PC-9 (cell line): ENCODE results near the gene SOX18. TPM values are rescaled to one million over a fixed set of nuclear protein-coding genes. Genes with fewer than 3 reads are reported as not detected.

Experiments used
- BruUV-seq: library from RNA; stranded (reverse); fragments of 400-500 nt; replicated peaks from 2 replicates; lab custom pipeline; 2021; lab: Mats Ljungman, UMichigan
- CTCF ChIA-PET: fragments of 300-600 bp; sonication (Branson Sonifier 250); formaldehyde crosslinking; loops from one replicate; lab custom pipeline; 2022; ENCODE audit warnings: antibody characterized with exemption; lab: Charles Lee
- POLR2A ChIA-PET: fragments of 300-600 bp; sonication (Branson Sonifier 250); formaldehyde crosslinking; loops from one replicate; lab custom pipeline; 2022; ENCODE audit warnings: antibody characterized with exemption; ENCODE audit not compliant: unreplicated experiment; lab: Charles Lee
- DNase-seq, 2 experiments: peaks; one replicate each; pipeline versions ENCODE4 v3.0.0 to v3.0.0-alpha.2; 2015 to 2022; ENCODE audit warnings: mixed read lengths in 1 of 2
- H2AFZ ChIP-seq: fragments of 200-600 bp; sonication (generic); 2 replicates; pipeline ENCODE4 v1.8.1; 2017; ENCODE audit warnings: antibody characterized with exemption
- H3F3A ChIP-seq: fragments of 200-600 bp; sonication (generic); 2 replicates; pipeline ENCODE4 v1.8.1; 2017; ENCODE audit warnings: antibody characterized with exemption, mild to moderate bottlenecking, low read depth; ENCODE audit not compliant: insufficient read depth
- H3K27ac ChIP-seq: fragments of 200-600 bp; sonication (generic); 2 replicates; pipeline ENCODE4 v1.6.1; 2016; ENCODE audit warnings: mixed run types
- H3K27me3 ChIP-seq: fragments of 200-600 bp; sonication (generic); 2 replicates; pipeline ENCODE4 v1.6.1; 2016; ENCODE audit warnings: low read depth, mixed run types; ENCODE audit not compliant: insufficient read depth
- H3K36me3 ChIP-seq: fragments of 200-600 bp; sonication (generic); 2 replicates; pipeline ENCODE4 v1.6.1; 2016; ENCODE audit warnings: low read depth, mixed run types
- H3K4me1 ChIP-seq: fragments of 200-600 bp; sonication (generic); replicated peaks from 2 replicates; pipeline ENCODE4 v1.6.1; 2016; ENCODE audit warnings: mixed run types; ENCODE audit not compliant: insufficient read depth
- H3K4me2 ChIP-seq: fragments of 200-600 bp; sonication (generic); 2 replicates; pipeline ENCODE4 v1.6.1; 2017; ENCODE audit warnings: mixed run types
- H3K4me3 ChIP-seq: fragments of 200-600 bp; sonication (generic); 2 replicates; pipeline ENCODE4 v1.6.1; 2016; ENCODE audit warnings: mixed run types
- H3K79me2 ChIP-seq: fragments of 200-600 bp; sonication (generic); 2 replicates; pipeline ENCODE4 v1.6.1; 2017; ENCODE audit warnings: low read depth, mixed run types
- H3K9me2 ChIP-seq: fragments of 200-600 bp; sonication (generic); 2 replicates; pipeline ENCODE4 v1.8.1; 2017; ENCODE audit warnings: mild to moderate bottlenecking; ENCODE audit not compliant: insufficient read depth
- H3K9me3 ChIP-seq: fragments of 200-600 bp; sonication (generic); 2 replicates; pipeline ENCODE4 v1.8.1; 2016; ENCODE audit warnings: low read depth; ENCODE audit not compliant: insufficient read depth
- H4K20me1 ChIP-seq: fragments of 200-600 bp; sonication (generic); 2 replicates; pipeline ENCODE4 v1.8.1; 2017; ENCODE audit not compliant: insufficient read depth
- EZH2 ChIP-seq: fragments of 200-600 bp; sonication (generic); IDR thresholded peaks from 2 replicates; pipeline ENCODE4 v1.8.0; 2017; ENCODE audit warnings: antibody characterized with exemption, low read depth
- intact Hi-C: fragments of 100-400 bp; cut with micrococcal nuclease; formaldehyde crosslinking; loops from one replicate; pipeline ENCODE4 v1.10.0; 2022; ENCODE audit not compliant: unreplicated experiment
- total RNA-seq: library from RNA; stranded (reverse); gene quantifications from 2 replicates; pipeline ENCODE4 v1.2.3, GENCODE V29; 2021
- TF ChIP-seq, protein P1 (sequence below): fragments of 200-600 bp; sonication (generic); conservative IDR thresholded peaks from 2 replicates; pipeline ENCODE4 v1.6.1; 2017; ENCODE audit warnings: mixed run types, antibody characterized with exemption, mild to moderate bottlenecking, moderate library complexity

The SOX18 gene
- total RNA-seq, 1 experiment from 2014 or later: not detected

DNA sequence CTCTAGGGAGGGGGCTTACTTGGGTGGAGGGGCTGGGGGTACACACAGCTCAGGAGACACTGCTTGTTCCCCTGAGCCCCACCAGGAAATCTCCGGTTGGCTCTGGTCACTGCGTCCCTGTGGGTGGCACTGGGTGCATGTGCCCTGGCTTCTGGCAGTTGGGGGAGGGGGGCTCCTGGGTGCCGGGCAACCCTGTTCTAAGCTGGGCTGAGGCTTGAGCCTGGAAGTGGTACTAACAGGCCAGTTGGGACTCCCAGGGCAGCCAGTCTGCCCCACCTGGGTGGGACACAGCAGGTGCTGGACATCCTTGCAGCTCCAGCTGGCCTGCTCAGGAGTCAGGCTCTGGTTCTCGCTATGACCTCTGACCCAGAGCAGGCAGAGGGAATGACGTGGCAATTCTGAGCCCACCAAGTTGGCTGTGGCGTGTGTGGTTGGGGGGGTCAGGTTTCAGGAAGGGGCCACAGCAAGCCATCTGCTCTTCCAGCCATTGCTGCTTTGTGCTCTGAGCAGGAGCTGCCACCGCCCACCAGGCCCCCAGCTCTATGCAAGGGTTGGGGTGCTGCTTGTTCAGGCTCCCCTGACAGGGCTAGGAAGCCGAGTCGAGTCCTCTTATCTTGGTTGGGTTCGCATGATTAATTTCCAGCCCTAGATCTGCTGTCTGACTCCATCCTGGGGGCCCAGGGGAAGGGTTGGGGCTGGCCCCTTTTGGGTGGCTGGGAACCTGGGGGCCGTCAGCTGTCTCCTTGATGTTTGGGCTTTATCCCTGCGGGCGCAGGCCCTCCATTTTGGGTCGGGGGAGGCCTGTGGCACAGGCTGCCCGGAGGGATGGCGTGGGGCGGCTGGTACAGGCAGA lies 12.9 kb downstream of the SOX18 start:
- no TSS peak for BruUV-seq
- no peak for DNase-seq
- CTCF ChIA-PET: no interaction called here
- Histone ChIP-seq H3K36me3 (no peaks in the 10 kb centered on the region), H3F3A (peaks cover 25% of the 10 kb centered on the region; the same call in 1 of the 2 replicates), H3K27me3 (peaks cover 12% of the 10 kb centered on the region; the same call in 1 of the 2 replicates), H3K9me2 (no peaks in the 10 kb centered on the region), H2AFZ (no peak overlapping the region), H3K4me3 (no peak overlapping the region), H3K9me3 (no peaks in the 10 kb centered on the region), H3K4me1 (peaks cover 13% of the 10 kb centered on the region; the same call in 1 of the 2 replicates), H4K20me1 (peaks cover 12% of the 10 kb centered on the region), H3K79me2 (no peaks in the 10 kb centered on the region), H3K4me2 (no peak overlapping the region), H3K27ac (no peak overlapping the region)
- POLR2A ChIA-PET: no interaction called here
- intact Hi-C loops: no loop called here
- TF ChIP-seq, protein P1, sequence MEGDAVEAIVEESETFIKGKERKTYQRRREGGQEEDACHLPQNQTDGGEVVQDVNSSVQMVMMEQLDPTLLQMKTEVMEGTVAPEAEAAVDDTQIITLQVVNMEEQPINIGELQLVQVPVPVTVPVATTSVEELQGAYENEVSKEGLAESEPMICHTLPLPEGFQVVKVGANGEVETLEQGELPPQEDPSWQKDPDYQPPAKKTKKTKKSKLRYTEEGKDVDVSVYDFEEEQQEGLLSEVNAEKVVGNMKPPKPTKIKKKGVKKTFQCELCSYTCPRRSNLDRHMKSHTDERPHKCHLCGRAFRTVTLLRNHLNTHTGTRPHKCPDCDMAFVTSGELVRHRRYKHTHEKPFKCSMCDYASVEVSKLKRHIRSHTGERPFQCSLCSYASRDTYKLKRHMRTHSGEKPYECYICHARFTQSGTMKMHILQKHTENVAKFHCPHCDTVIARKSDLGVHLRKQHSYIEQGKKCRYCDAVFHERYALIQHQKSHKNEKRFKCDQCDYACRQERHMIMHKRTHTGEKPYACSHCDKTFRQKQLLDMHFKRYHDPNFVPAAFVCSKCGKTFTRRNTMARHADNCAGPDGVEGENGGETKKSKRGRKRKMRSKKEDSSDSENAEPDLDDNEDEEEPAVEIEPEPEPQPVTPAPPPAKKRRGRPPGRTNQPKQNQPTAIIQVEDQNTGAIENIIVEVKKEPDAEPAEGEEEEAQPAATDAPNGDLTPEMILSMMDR: no peak
- no peak for TF ChIP-seq EZH2

DNA sequence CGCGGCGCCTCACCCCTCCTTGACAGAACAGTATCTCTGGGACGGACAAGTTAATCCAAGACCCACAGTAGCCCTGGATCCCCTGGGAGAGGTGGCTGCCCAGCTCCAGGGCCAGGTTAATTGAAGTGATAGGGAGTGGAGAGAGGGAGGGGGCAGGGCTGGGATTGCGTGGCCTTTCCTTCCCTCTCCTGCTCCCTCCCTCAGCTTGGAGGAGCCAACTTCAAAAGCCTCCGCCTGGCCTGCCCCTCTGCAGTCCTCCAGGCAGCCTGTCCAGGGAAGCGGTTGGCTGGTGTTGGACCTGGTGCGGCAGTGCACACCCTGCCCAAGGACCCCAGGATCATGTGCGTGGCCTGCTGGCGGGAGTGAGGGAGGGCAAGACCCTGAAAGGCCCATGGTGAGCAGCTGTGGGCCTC lies 13.5 kb downstream of the SOX18 start, which contains the start of gene C20orf204:
C20orf204 (plus strand) TSS at position 250 of the 413 bp plus-strand sequence; CDS start at position 392, 142 bp downstream.
- H3K27ac ChIP-seq: no peak within 1 kb of the TSS
- CTCF ChIA-PET: no interaction called here

More for the DNA sequence above, 13.5 kb downstream of the SOX18 start, which contains the start of gene C20orf204:
- Histone ChIP-seq H3K4me3 (no peak within 1 kb of the TSS), H3K27me3 (peaks cover 7% of the 10 kb centered on the region; the same call in 1 of the 2 replicates), H3K4me1 (peaks cover 13% of the 10 kb centered on the region; the same call in 1 of the 2 replicates), H3F3A (peaks cover 25% of the 10 kb centered on the region; the same call in 1 of the 2 replicates), H2AFZ (no peak within 1 kb of the TSS), H3K4me2 (no peak within 1 kb of the TSS), H4K20me1 (peaks cover 13% of the 10 kb centered on the region), H3K9me3 (no peaks in the 10 kb centered on the region), H3K36me3 (no peaks in the 10 kb centered on the region), H3K79me2 (no peaks in the 10 kb centered on the region), H3K9me2 (no peaks in the 10 kb centered on the region)
- no TSS peak for BruUV-seq
- no peak for DNase-seq
- no peak for TF ChIP-seq EZH2
- TF ChIP-seq, protein P1: no peak
- POLR2A ChIA-PET: no interaction called here
- intact Hi-C loops: no loop called here
